ENCODE data around the gene ECHDC3.

ECHDC3 gene

GRCh38 chr10:11798845-11799735, 56.9 kb downstream of the ECHDC3 start:
- H3K9ac ChIP-seq (ENCODE audit: low read depth, low read length, poor library complexity, severe bottlenecking) = peak overlapping the region; percentile 23
- no peaks in the 10 kb centered on the region for H3K36me3 ChIP-seq (ENCODE audit: insufficient read depth, low read length)
- peak overlapping the region; percentile 65 for H3K4me2 ChIP-seq (ENCODE audit: low read depth, low read length, poor library complexity, severe bottlenecking)
- no peaks in the 10 kb centered on the region for H3K27me3 ChIP-seq (ENCODE audit: insufficient read depth, low read length, poor library complexity, severe bottlenecking)
- no peaks in the 10 kb centered on the region for H3K9me3 ChIP-seq (ENCODE audit: insufficient read depth, low read depth, low read length)
- H3K4me3 ChIP-seq (ENCODE audit: low read length, poor library complexity, severe bottlenecking) = peak overlapping the region; percentile 29
- peak overlapping the region; percentile 42; the same call in 1 of the 2 replicates for H2AFZ ChIP-seq (ENCODE audit: low read length)
- H3K79me2 ChIP-seq (ENCODE audit: insufficient read depth, low read length) = no peaks in the 10 kb centered on the region
- no peaks in the 10 kb centered on the region for H4K20me1 ChIP-seq (ENCODE audit: insufficient read depth, low read length, poor library complexity, severe bottlenecking)
- peaks cover 28% of the 10 kb centered on the region for H3K4me1 ChIP-seq (ENCODE audit: insufficient read depth, low read length, poor library complexity, severe bottlenecking)
- no peak for TF ChIP-seq CTCF (conservative IDR thresholded peaks at IDR 0.05; ENCODE audit: low read length)
- TF ChIP-seq EZH2phosphoT487 (IDR thresholded peaks at IDR 0.05; ENCODE audit: borderline replicate concordance) = no peak
- H3F3A ChIP-seq (ENCODE audit: low read depth) = 0 out of 2 replicates have a peak, but pooled peaks cover 3% of the 10 kb centered on the region
- no peaks in the 10 kb centered on the region for H3K9me2 ChIP-seq (replicated peaks; ENCODE audit: low read depth, low read length)

- peak overlapping the region; percentile 65 for H3K4me2 ChIP-seq (ENCODE audit: low read depth, low read length, poor library complexity, severe bottlenecking)
- no peaks in the 10 kb centered on the region for H3K9me2 ChIP-seq (replicated peaks; ENCODE audit: low read depth, low read length)
Measured at GRCh38 chr10:11799736-11800080, 57.5 kb downstream of the ECHDC3 start.

DNA sequence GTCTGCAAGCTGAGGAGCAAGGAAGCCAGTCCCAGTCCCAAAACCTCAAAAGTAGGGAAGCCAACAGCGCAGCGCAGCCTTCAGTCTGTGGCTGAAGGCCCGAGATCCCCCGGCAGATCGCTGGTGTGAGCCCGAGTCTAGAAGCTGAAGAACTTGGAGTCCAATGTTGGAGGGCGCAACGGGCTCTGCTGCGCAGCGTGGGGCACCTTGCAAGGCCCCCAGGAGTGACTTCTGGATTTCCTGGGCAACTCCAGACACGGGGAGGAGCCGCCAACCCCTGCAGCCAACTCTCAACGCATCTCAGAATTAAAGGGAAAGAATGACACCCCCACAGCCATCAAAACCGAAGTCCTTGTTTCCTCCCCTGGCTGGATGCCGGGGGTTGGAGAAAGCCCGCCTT, 62.2 kb downstream of the ECHDC3 start:
- Histone ChIP-seq H3K9ac (ENCODE audit: low read depth, low read length, poor library complexity, severe bottlenecking) (no peak overlapping the region), H3K4me2 (ENCODE audit: low read depth, low read length, poor library complexity, severe bottlenecking) (no peak overlapping the region), H3K9me3 (ENCODE audit: insufficient read depth, low read depth, low read length) (no peaks in the 10 kb centered on the region), H3K4me3 (ENCODE audit: low read length, poor library complexity, severe bottlenecking) (no peak overlapping the region), H3K9me2 (replicated peaks; ENCODE audit: low read depth, low read length) (no peaks in the 10 kb centered on the region), H4K20me1 (ENCODE audit: insufficient read depth, low read length, poor library complexity, severe bottlenecking) (no peaks in the 10 kb centered on the region), H3K4me1 (ENCODE audit: insufficient read depth, low read length, poor library complexity, severe bottlenecking) (peaks cover 7% of the 10 kb centered on the region), H3K36me3 (ENCODE audit: insufficient read depth, low read length) (no peaks in the 10 kb centered on the region), H2AFZ (ENCODE audit: low read length) (no peak overlapping the region), H3K79me2 (ENCODE audit: insufficient read depth, low read length) (no peaks in the 10 kb centered on the region), H3F3A (ENCODE audit: low read depth) (no peaks in the 10 kb centered on the region), H3K27me3 (ENCODE audit: insufficient read depth, low read length, poor library complexity, severe bottlenecking) (no peaks in the 10 kb centered on the region)
- TF ChIP-seq EZH2phosphoT487 (IDR thresholded peaks at IDR 0.05; ENCODE audit: borderline replicate concordance) (no peak), CTCF (conservative IDR thresholded peaks at IDR 0.05; ENCODE audit: low read length) (no peak)

More at GRCh38 chr10:11799736-11800080, 57.5 kb downstream of the ECHDC3 start:
- H2AFZ ChIP-seq (ENCODE audit: low read length) = no peak overlapping the region
- H4K20me1 ChIP-seq (ENCODE audit: insufficient read depth, low read length, poor library complexity, severe bottlenecking) = no peaks in the 10 kb centered on the region
- H3K27me3 ChIP-seq (ENCODE audit: insufficient read depth, low read length, poor library complexity, severe bottlenecking) = no peaks in the 10 kb centered on the region
- H3K36me3 ChIP-seq (ENCODE audit: insufficient read depth, low read length) = no peaks in the 10 kb centered on the region
- H3K79me2 ChIP-seq (ENCODE audit: insufficient read depth, low read length) = no peaks in the 10 kb centered on the region
- H3K9ac ChIP-seq (ENCODE audit: low read depth, low read length, poor library complexity, severe bottlenecking) = peak overlapping the region; percentile 23
- H3K4me1 ChIP-seq (ENCODE audit: insufficient read depth, low read length, poor library complexity, severe bottlenecking) = peaks cover 28% of the 10 kb centered on the region
- H3F3A ChIP-seq (ENCODE audit: low read depth) = 0 out of 2 replicates have a peak, but pooled peaks cover 3% of the 10 kb centered on the region
- no peak overlapping the region for H3K4me3 ChIP-seq (ENCODE audit: low read length, poor library complexity, severe bottlenecking)
- TF ChIP-seq CTCF (conservative IDR thresholded peaks at IDR 0.05; ENCODE audit: low read length) (no peak), EZH2phosphoT487 (IDR thresholded peaks at IDR 0.05; ENCODE audit: borderline replicate concordance) (no peak)
- no peaks in the 10 kb centered on the region for H3K9me3 ChIP-seq (ENCODE audit: insufficient read depth, low read depth, low read length)

Data from Loucy (cell line).